ENCODE data around the gene INPP5E.
"Not testable (repeated sequence)": the region's sequence is repeated elsewhere in the genome, so short reads cannot be mapped to it uniquely, and the experiment has no call there.

The INPP5E gene

DNA sequence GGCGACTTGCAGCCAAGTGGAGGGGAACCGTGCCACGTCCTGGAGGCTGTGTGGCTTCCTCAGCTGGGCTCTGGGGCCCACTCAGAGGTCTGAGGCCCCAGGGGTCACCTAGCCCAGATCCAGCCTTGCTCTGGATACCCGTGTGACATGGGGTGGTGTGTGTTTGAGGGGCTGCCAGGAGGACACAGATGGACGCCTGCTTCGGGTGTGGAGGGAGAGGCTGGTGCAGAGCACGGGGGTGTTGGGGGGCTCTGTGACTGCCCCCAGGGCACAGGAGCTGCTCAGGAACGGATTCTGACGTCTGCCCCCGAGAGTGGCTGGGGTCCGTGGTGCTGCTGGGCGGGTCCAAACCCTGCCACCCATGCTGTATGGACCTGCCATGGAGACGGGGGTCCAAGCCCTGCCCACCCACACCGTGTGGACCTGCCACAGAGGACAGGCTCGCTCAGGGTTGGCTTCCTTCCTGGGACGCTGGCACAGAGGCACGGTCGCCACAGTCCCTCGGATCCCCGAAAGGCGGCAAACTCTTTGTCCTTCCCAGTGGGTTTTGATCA is 10.5 kb downstream of the INPP5E start:
- POLR2A ChIA-PET = no interaction called here
- CTCF ChIA-PET = interaction anchor here (1.1 kb wide), 1 partner anchor 11 kb away, joined by 3 read pairs; no protein-coding TSS in a partner anchor

DNA sequence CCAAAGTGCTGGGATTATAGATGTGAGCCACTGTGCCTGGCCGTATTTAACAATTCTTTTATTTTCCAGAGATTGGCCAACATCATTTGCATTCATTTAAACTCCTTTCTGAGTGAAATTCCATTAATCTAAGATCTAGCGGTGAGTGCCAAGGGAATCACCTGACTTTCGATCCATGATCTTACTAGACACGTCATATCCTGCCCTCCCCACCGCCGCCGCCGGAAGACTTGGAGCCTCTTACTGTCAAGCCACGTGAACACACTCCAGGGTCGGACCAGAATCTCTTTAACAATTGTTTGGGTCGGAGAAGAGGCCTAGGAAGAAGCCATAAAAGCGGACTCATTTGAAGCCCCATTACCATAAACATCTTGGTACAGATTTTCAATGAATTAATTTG is 12.9 kb downstream of the INPP5E start:
- CTCF ChIA-PET = interaction anchor here (0.7 to 1.5 kb wide), 2 partner anchors 16 to 19 kb away, joined by 3 to 4 read pairs; no protein-coding TSS in a partner anchor
- Histone ChIP-seq H3K4me1 (ENCODE audit: control extremely low read depth in 1 of 4, control insufficient read depth in 4 of 4, insufficient read depth in 4 of 4, low read length in 3 of 4) (no peaks in the 10 kb centered on the region), H3K27ac (ENCODE audit: insufficient read depth in 1 of 2, low read depth in 1 of 2, low read length in 2 of 2, poor library complexity in 1 of 2, severe bottlenecking in 2 of 2) (no peak overlapping the region), H3K9me3 (ENCODE audit: control extremely low read depth in 1 of 5, control insufficient read depth in 4 of 5, insufficient read depth in 2 of 5, low read depth in 1 of 5, low read length in 4 of 5) (no peaks in the 10 kb centered on the region), H3K4me3 (ENCODE audit: control insufficient read depth in 1 of 7, extremely low read depth in 1 of 7, insufficient read depth in 4 of 7, low read depth in 2 of 7, low read length in 6 of 7) (no peak overlapping the region), H3K27me3 (replicated peaks in 2 of 5; ENCODE audit: control insufficient read depth in 4 of 5, insufficient read depth in 5 of 5, low read length in 4 of 5) (no peaks in the 10 kb centered on the region), H3K36me3 (ENCODE audit: control insufficient read depth in 4 of 4, insufficient read depth in 4 of 4, low read length in 3 of 4) (peaks cover 4 to 62% (median 44%) of the 10 kb centered on the region in 4 experiments)
- POLR2A ChIA-PET = no interaction called here
- WGBS (ENCODE audit: insufficient coverage) = 98% methylated on average over 11 of the region's 12 CpGs
- DNase-seq = no peak

More for the DNA sequence above, 10.5 kb downstream of the INPP5E start:
- 93% methylated on average over 20 of the region's 21 CpGs for WGBS (ENCODE audit: insufficient coverage)
- Histone ChIP-seq H3K4me3 (ENCODE audit: control insufficient read depth in 1 of 7, extremely low read depth in 1 of 7, insufficient read depth in 4 of 7, low read depth in 2 of 7, low read length in 6 of 7) (no peak overlapping the region), H3K27ac (ENCODE audit: insufficient read depth in 1 of 2, low read depth in 1 of 2, low read length in 2 of 2, poor library complexity in 1 of 2, severe bottlenecking in 2 of 2) (no peak overlapping the region), H3K36me3 (ENCODE audit: control insufficient read depth in 4 of 4, insufficient read depth in 4 of 4, low read length in 3 of 4) (peaks cover 4 to 58% (median 39%) of the 10 kb centered on the region in 4 experiments), H3K4me1 (ENCODE audit: control extremely low read depth in 1 of 4, control insufficient read depth in 4 of 4, insufficient read depth in 4 of 4, low read length in 3 of 4) (no peaks in the 10 kb centered on the region), H3K27me3 (replicated peaks in 2 of 5; ENCODE audit: control insufficient read depth in 4 of 5, insufficient read depth in 5 of 5, low read length in 4 of 5) (no peaks in the 10 kb centered on the region), H3K9me3 (ENCODE audit: control extremely low read depth in 1 of 5, control insufficient read depth in 4 of 5, insufficient read depth in 2 of 5, low read depth in 1 of 5, low read length in 4 of 5) (no peaks in the 10 kb centered on the region)
- no peak for DNase-seq

DNA sequence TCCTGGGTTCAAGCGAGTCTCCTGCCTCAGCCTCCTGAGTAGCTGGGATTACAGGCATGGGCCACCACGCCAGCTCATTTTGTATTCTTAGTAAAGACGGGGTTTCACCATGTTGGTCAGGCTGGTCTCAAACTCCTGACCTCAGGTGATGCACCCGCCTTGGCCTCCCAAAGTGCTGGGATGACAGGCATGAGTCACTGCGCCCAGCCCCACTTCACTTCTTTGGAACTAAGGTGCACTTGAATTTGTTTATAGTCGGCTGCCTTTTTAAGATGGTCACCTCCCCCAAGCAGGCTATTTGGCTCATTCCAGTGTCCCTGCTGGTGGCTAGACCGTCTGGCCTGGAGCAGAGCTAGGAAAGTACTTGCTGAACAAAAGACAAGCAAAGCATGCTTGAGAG is 14.3 kb downstream of the INPP5E start:
- H3K27me3 ChIP-seq (replicated peaks in 2 of 5; ENCODE audit: control insufficient read depth in 4 of 5, insufficient read depth in 5 of 5, low read length in 4 of 5); POLR2A ChIA-PET: not testable (repeated sequence)
- CTCF ChIA-PET = interaction anchor here (1.1 to 1.5 kb wide), 4 partner anchors 9 to 112 kb away, joined by 3 to 6 read pairs (median 4); no protein-coding TSS in a partner anchor

DNA sequence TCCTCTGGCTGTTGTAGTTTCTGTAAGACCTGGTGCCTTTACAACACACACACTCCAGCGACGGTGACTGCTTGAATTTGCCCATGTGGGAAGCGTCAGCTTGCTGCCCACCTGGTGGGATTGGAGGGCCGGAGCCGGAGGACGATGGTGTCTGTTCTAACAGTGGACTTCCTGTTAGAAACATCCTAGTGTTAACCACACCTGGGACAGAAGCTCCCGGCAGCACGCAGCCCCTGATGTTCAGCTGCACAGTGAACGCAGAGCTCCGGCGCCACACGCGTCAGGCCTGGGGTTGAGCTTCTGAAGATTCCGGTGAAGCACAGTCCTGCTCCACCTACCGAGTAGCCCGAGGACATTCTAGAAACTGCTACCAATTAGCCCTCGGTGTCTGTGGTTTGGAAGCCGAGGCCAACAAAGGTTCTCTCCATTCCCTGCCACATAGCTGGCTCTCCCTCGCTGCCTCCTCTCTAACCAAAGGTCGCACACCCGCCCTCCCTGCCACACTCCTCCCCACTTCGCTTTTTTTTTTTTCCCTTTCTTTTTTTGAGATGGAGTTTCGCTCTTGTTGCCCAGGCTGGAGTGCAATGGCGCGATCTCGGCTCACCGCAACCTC is 14.8 kb downstream of the INPP5E start:
- Histone ChIP-seq H3K27ac (ENCODE audit: insufficient read depth in 1 of 2, low read depth in 1 of 2, low read length in 2 of 2, poor library complexity in 1 of 2, severe bottlenecking in 2 of 2) (no peak overlapping the region), H3K9me3 (ENCODE audit: control extremely low read depth in 1 of 5, control insufficient read depth in 4 of 5, insufficient read depth in 2 of 5, low read depth in 1 of 5, low read length in 4 of 5) (no peaks in the 10 kb centered on the region), H3K27me3 (replicated peaks in 2 of 5; ENCODE audit: control insufficient read depth in 4 of 5, insufficient read depth in 5 of 5, low read length in 4 of 5) (no peaks in the 10 kb centered on the region), H3K4me1 (ENCODE audit: control extremely low read depth in 1 of 4, control insufficient read depth in 4 of 4, insufficient read depth in 4 of 4, low read length in 3 of 4) (no peaks in the 10 kb centered on the region), H3K4me3 (ENCODE audit: control insufficient read depth in 1 of 7, extremely low read depth in 1 of 7, insufficient read depth in 4 of 7, low read depth in 2 of 7, low read length in 6 of 7) (no peak overlapping the region), H3K36me3 (ENCODE audit: control insufficient read depth in 4 of 4, insufficient read depth in 4 of 4, low read length in 3 of 4) (peaks cover 11 to 59% (median 44%) of the 10 kb centered on the region in 4 experiments)
- ChIA-PET CTCF (interaction anchor here (1.1 to 1.2 kb wide), 2 partner anchors 10 to 111 kb away, joined by 3 to 6 read pairs; no protein-coding TSS in a partner anchor), POLR2A (no interaction called here)
- 92% methylated on average over 24 of the region's 27 CpGs for WGBS (ENCODE audit: insufficient coverage)
- DNase-seq = no peak

More for the DNA sequence above, 14.3 kb downstream of the INPP5E start:
- DNase-seq; H3K9me3 ChIP-seq (ENCODE audit: control extremely low read depth in 1 of 5, control insufficient read depth in 4 of 5, insufficient read depth in 2 of 5, low read depth in 1 of 5, low read length in 4 of 5); H3K27ac ChIP-seq (ENCODE audit: insufficient read depth in 1 of 2, low read depth in 1 of 2, low read length in 2 of 2, poor library complexity in 1 of 2, severe bottlenecking in 2 of 2); H3K4me3 ChIP-seq (ENCODE audit: control insufficient read depth in 1 of 7, extremely low read depth in 1 of 7, insufficient read depth in 4 of 7, low read depth in 2 of 7, low read length in 6 of 7); H3K4me1 ChIP-seq (ENCODE audit: control extremely low read depth in 1 of 4, control insufficient read depth in 4 of 4, insufficient read depth in 4 of 4, low read length in 3 of 4): not testable (repeated sequence)
- peaks cover 10 to 63% (median 46%) of the 10 kb centered on the region in 4 experiments for H3K36me3 ChIP-seq (ENCODE audit: control insufficient read depth in 4 of 4, insufficient read depth in 4 of 4, low read length in 3 of 4)
- WGBS (ENCODE audit: insufficient coverage) = 96% methylated on average over 6 of the region's 7 CpGs

DNA sequence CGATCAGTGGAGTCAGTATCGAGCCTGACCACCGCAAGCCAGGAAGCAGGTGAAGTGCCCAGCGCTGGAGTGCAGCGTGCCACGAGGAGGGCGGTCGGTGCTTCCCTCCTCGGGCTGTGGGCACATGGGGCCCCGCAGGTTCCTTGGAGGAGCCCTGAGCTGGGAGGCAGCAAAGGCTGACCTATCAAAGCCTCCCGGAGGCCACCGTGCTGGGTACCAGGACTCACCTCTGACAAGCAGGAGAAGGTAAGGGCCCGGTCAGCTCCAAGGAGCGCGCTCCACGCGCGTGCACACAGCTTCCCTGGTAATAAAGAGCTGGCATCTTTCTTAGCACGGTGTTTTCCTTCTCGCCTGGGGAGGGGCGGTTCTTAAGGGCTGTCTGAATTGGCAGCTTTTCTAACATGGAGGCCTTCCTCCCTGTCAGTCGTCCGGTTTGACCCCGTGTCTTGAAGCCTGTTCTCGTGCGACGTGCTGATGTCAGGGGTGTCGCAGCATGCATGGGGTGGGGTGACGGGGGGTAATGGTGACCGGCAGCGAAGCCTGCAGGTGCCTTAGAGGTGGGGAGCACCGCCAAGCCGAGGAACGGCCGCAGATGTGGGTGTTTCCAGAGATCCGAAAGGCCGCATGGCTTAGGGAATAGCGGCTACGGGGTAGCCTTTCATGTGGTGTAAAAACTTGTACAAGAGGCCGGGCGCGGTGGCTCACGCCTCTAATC is 16.1 kb downstream of the INPP5E start:
- H3K9me3 ChIP-seq (ENCODE audit: control extremely low read depth in 1 of 5, control insufficient read depth in 4 of 5, insufficient read depth in 2 of 5, low read depth in 1 of 5, low read length in 4 of 5) = no peaks in the 10 kb centered on the region
- H3K36me3 ChIP-seq (ENCODE audit: control insufficient read depth in 4 of 4, insufficient read depth in 4 of 4, low read length in 3 of 4) = peaks cover 11 to 60% (median 47%) of the 10 kb centered on the region in 4 experiments
- CTCF ChIA-PET = interaction anchor here (0.8 kb wide), 1 partner anchor 12 kb away, joined by 3 read pairs; no protein-coding TSS in a partner anchor
- no peaks in the 10 kb centered on the region for H3K4me1 ChIP-seq (ENCODE audit: control extremely low read depth in 1 of 4, control insufficient read depth in 4 of 4, insufficient read depth in 4 of 4, low read length in 3 of 4)
- 94% methylated on average over 38 of the region's 43 CpGs for WGBS (ENCODE audit: insufficient coverage)
- POLR2A ChIA-PET = no interaction called here
- no peak overlapping the region for H3K4me3 ChIP-seq (ENCODE audit: control insufficient read depth in 1 of 7, extremely low read depth in 1 of 7, insufficient read depth in 4 of 7, low read depth in 2 of 7, low read length in 6 of 7)
- H3K27ac ChIP-seq (ENCODE audit: insufficient read depth in 1 of 2, low read depth in 1 of 2, low read length in 2 of 2, poor library complexity in 1 of 2, severe bottlenecking in 2 of 2) = no peak overlapping the region
- H3K27me3 ChIP-seq (replicated peaks in 2 of 5; ENCODE audit: control insufficient read depth in 4 of 5, insufficient read depth in 5 of 5, low read length in 4 of 5) = no peaks in the 10 kb centered on the region
- no peak for DNase-seq

DNA sequence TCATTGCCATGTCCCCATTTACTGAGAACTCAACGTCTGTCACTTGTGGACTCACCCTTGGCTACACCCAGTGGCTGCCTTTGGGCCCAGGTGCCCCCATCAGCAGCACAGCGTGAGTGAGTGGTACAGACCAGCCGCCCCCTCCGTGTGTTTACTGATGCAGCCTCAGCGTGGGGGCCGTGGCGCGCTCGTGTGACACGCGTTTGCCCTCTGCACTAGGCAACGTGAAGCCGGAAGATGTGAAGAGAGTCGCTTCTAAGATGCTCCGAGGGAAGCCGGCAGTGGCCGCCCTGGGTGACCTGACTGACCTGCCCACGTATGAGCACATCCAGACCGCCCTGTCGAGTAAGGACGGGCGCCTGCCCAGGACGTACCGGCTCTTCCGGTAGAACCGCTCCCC is 16.8 kb downstream of the INPP5E start:
- Histone ChIP-seq H3K27me3 (replicated peaks in 2 of 5; ENCODE audit: control insufficient read depth in 4 of 5, insufficient read depth in 5 of 5, low read length in 4 of 5) (no peaks in the 10 kb centered on the region), H3K36me3 (ENCODE audit: control insufficient read depth in 4 of 4, insufficient read depth in 4 of 4, low read length in 3 of 4) (peaks cover 13 to 67% (median 54%) of the 10 kb centered on the region in 4 experiments), H3K9me3 (ENCODE audit: control extremely low read depth in 1 of 5, control insufficient read depth in 4 of 5, insufficient read depth in 2 of 5, low read depth in 1 of 5, low read length in 4 of 5) (no peaks in the 10 kb centered on the region), H3K27ac (ENCODE audit: insufficient read depth in 1 of 2, low read depth in 1 of 2, low read length in 2 of 2, poor library complexity in 1 of 2, severe bottlenecking in 2 of 2) (no peak overlapping the region), H3K4me3 (ENCODE audit: control insufficient read depth in 1 of 7, extremely low read depth in 1 of 7, insufficient read depth in 4 of 7, low read depth in 2 of 7, low read length in 6 of 7) (no peak overlapping the region), H3K4me1 (ENCODE audit: control extremely low read depth in 1 of 4, control insufficient read depth in 4 of 4, insufficient read depth in 4 of 4, low read length in 3 of 4) (no peaks in the 10 kb centered on the region)
- 96% methylated on average over 26 of the region's 26 CpGs for WGBS (ENCODE audit: insufficient coverage)
- CTCF ChIA-PET = no interaction called here
- no peak for DNase-seq
- POLR2A ChIA-PET = no interaction called here

DNA sequence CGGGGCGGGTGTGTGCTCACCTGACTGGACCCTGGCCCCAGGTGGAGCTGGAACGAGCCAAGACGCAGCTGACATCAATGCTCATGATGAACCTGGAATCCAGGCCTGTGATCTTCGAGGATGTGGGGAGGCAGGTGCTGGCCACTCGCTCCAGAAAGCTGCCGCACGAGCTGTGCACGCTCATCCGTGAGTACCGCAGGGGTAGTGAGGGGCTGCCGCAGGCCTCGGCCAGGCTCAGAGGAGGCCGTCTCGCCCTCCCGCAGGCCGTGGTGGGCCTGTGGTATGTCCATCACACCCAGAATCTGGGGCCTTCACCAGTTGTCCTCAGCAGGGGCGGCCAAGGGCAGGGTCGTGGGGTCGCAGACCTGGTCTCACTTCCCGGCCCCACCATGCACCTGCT is 17.9 kb downstream of the INPP5E start:
- Histone ChIP-seq H3K27me3 (replicated peaks in 2 of 5; ENCODE audit: control insufficient read depth in 4 of 5, insufficient read depth in 5 of 5, low read length in 4 of 5) (no peaks in the 10 kb centered on the region), H3K9me3 (ENCODE audit: control extremely low read depth in 1 of 5, control insufficient read depth in 4 of 5, insufficient read depth in 2 of 5, low read depth in 1 of 5, low read length in 4 of 5) (no peaks in the 10 kb centered on the region), H3K4me1 (ENCODE audit: control extremely low read depth in 1 of 4, control insufficient read depth in 4 of 4, insufficient read depth in 4 of 4, low read length in 3 of 4) (no peaks in the 10 kb centered on the region), H3K4me3 (ENCODE audit: control insufficient read depth in 1 of 7, extremely low read depth in 1 of 7, insufficient read depth in 4 of 7, low read depth in 2 of 7, low read length in 6 of 7) (no peak overlapping the region), H3K36me3 (ENCODE audit: control insufficient read depth in 4 of 4, insufficient read depth in 4 of 4, low read length in 3 of 4) (peaks cover 15 to 76% (median 61%) of the 10 kb centered on the region in 4 experiments), H3K27ac (ENCODE audit: insufficient read depth in 1 of 2, low read depth in 1 of 2, low read length in 2 of 2, poor library complexity in 1 of 2, severe bottlenecking in 2 of 2) (no peak overlapping the region)
- POLR2A ChIA-PET = no interaction called here
- CTCF ChIA-PET = no interaction called here
- no peak for DNase-seq
- 97% methylated on average over 21 of the region's 21 CpGs for WGBS (ENCODE audit: insufficient coverage)

Data from common myeloid progenitor, CD34-positive (primary cell).